Thoracic aorta (tissue), 2 donors: ENCODE results near the gene MID1. TPM values are rescaled to one million over a fixed set of nuclear protein-coding genes. Genes with fewer than 3 reads are reported as not detected.
A peak's percentile ranks its signal among the peaks of the same experiment; 100 is the strongest.

Experiments
- ATAC-seq: fragments of 150-250 bp; one replicate; pipeline ENCODE4 v1.8.0; 2017; ENCODE audit warnings: low read depth; ENCODE audit not compliant: insufficient number of reproducible peaks, low FRiP score
- DNase-seq: peaks from one replicate; pipeline ENCODE4 v3.0.0-alpha.2; 2020; ENCODE audit warnings: low spot score
- H3K27ac ChIP-seq, 2 donors: fragments of 200-600 bp; sonication (generic); 1 replicate in 1 of 2; 2 replicates in 1 of 2; pipeline ENCODE4 v1.5.1; 2016; ENCODE audit warnings: mild to moderate bottlenecking in 2 of 2, moderate library complexity in 2 of 2
- H3K27me3 ChIP-seq: fragments of 200-600 bp; sonication (generic); replicated peaks from 2 replicates; pipeline ENCODE4 v1.6.0; 2016; ENCODE audit warnings: mild to moderate bottlenecking; ENCODE audit not compliant: insufficient read depth
- H3K36me3 ChIP-seq: fragments of 200-600 bp; sonication (generic); one replicate; pipeline ENCODE4 v1.5.1; 2016
- H3K4me1 ChIP-seq, 2 donors: fragments of 200-600 bp; sonication (generic); 1 replicate in 1 of 2; 2 replicates in 1 of 2; pipeline versions ENCODE4 v1.5.1 to v1.6.0; 2016; ENCODE audit warnings: low read depth in 2 of 2, mild to moderate bottlenecking in 1 of 2; ENCODE audit not compliant: control insufficient read depth in 1 of 2
- H3K4me3 ChIP-seq: fragments of 200-600 bp; sonication (generic); 2 replicates; pipeline ENCODE4 v1.5.1; 2016; ENCODE audit warnings: mild to moderate bottlenecking
- H3K9me3 ChIP-seq: fragments of 200-600 bp; sonication (generic); 2 replicates; pipeline ENCODE4 v1.5.1; 2016
- total RNA-seq, 2 donors: library from RNA; depleted of rRNA; stranded (reverse); fragments of >200 nt; gene quantifications; one replicate each; pipeline versions ENCODE4 v1.1.0 to v1.2.3, GENCODE V29; 2016
- TF ChIP-seq, protein P1 (sequence below): fragments of 200-600 bp; sonication (generic); IDR thresholded peaks from one replicate; pipeline ENCODE4 v1.5.1; 2019; ENCODE audit warnings: antibody characterized with exemption

The MID1 gene
- total RNA-seq, 2 donors from 2014 or later = 37.0 to 37.7 TPM

DNA sequence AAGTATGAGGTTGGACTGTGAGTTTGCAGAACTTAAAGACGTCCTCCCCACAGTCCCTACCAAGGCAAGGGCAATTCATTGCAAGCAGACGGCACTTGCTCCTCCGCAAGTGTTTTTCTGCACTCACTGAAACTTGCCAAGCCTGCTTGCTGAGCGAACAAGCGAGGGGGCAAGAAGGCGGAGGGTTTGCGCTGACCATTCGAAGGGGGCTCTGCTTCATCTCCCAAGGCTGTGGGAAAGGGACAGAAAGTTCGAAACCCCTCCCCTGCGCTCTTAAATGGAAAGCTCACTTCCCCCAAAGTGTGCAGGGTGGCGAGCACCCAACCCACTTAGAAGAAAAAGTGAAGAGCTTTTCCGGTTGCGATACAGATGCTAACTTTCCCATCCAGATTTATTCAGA, 1.4 kb downstream of the MID1 start:
- Histone ChIP-seq H3K27ac (peak overlapping the region in 1 of 2 donors; percentile 66), H3K9me3 (no peaks in the 10 kb centered on the region), H3K4me3 (peak overlapping the region; percentile 73), H3K27me3 (no peaks in the 10 kb centered on the region), H3K4me1 (peaks cover 0 to 29% of the 10 kb centered on the region in 2 donors), H3K36me3 (no peaks in the 10 kb centered on the region)
- TF ChIP-seq, protein P1, sequence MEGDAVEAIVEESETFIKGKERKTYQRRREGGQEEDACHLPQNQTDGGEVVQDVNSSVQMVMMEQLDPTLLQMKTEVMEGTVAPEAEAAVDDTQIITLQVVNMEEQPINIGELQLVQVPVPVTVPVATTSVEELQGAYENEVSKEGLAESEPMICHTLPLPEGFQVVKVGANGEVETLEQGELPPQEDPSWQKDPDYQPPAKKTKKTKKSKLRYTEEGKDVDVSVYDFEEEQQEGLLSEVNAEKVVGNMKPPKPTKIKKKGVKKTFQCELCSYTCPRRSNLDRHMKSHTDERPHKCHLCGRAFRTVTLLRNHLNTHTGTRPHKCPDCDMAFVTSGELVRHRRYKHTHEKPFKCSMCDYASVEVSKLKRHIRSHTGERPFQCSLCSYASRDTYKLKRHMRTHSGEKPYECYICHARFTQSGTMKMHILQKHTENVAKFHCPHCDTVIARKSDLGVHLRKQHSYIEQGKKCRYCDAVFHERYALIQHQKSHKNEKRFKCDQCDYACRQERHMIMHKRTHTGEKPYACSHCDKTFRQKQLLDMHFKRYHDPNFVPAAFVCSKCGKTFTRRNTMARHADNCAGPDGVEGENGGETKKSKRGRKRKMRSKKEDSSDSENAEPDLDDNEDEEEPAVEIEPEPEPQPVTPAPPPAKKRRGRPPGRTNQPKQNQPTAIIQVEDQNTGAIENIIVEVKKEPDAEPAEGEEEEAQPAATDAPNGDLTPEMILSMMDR = no peak
- ATAC-seq (no peak), DNase-seq (no peak)

DNA sequence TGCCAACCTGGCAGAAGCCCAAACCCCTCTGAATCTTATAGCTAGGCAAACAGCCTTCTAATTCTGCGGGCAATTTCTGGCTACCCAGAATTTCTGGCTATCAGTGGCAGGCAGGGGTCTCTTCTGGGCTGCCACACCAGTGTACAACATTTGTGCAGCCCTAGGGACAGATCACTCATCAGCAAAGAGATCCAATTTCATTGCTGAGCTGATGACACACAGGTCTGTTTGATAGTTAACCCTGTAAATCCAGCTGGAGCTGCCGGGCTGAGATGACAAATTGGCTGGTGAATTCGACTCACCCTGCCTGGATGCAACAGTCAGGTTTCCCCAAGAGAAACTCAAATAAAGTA, 2.4 kb downstream of the MID1 start:
- Histone ChIP-seq H3K27ac (no peak overlapping the region), H3K9me3 (no peaks in the 10 kb centered on the region), H3K4me1 (peaks cover 0 to 29% of the 10 kb centered on the region in 2 donors), H3K4me3 (peak overlapping the region; percentile 73), H3K27me3 (no peaks in the 10 kb centered on the region), H3K36me3 (no peaks in the 10 kb centered on the region)
- TF ChIP-seq, protein P1 = no peak
- DNase-seq (no peak), ATAC-seq (no peak)

DNA sequence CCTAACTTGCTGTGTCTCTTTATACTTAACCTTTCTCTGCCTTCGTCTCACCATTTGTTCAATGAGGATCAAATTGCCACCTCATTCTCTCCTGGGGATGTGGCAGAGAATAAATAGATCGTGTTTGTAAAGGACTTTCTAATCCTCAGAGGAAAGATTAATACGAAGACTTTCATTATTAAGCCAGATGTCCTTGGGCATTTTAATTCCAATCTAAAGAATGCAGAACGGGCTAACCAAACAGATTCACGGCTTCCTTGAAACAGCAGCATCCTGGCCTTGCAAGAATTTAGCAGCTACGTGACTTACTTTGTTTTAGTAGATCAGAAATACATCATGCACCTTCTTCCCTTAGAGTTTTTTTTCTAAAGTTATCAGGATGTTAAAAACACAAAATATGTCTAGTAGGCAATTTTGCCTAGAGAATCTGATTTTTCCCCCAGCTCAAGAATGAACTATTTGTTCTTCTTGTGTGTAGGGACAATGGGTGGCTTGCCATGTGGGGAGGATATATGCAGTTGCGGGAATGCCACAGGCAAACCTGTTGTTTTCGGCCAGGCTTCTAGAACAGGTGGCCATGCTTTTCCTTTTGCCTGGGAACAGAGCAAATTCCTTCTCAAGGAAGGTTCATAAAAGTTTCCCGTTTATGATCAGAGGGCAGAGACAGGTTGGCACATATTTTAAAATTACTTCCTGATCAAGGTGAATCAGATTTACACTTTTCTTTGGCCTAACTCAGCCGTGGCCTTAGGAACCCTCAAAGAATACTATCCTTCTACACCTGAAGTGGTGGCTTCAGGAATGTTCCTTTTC, 3.0 kb downstream of the MID1 start:
- peaks cover 0 to 29% of the 10 kb centered on the region in 2 donors for H3K4me1 ChIP-seq
- no peak for DNase-seq
- no peak for ATAC-seq
- TF ChIP-seq, protein P1 = no peak
- H3K4me3 ChIP-seq = no peak overlapping the region
- no peaks in the 10 kb centered on the region for H3K36me3 ChIP-seq
- no peak overlapping the region for H3K27ac ChIP-seq
- no peaks in the 10 kb centered on the region for H3K27me3 ChIP-seq
- H3K9me3 ChIP-seq = no peaks in the 10 kb centered on the region

DNA sequence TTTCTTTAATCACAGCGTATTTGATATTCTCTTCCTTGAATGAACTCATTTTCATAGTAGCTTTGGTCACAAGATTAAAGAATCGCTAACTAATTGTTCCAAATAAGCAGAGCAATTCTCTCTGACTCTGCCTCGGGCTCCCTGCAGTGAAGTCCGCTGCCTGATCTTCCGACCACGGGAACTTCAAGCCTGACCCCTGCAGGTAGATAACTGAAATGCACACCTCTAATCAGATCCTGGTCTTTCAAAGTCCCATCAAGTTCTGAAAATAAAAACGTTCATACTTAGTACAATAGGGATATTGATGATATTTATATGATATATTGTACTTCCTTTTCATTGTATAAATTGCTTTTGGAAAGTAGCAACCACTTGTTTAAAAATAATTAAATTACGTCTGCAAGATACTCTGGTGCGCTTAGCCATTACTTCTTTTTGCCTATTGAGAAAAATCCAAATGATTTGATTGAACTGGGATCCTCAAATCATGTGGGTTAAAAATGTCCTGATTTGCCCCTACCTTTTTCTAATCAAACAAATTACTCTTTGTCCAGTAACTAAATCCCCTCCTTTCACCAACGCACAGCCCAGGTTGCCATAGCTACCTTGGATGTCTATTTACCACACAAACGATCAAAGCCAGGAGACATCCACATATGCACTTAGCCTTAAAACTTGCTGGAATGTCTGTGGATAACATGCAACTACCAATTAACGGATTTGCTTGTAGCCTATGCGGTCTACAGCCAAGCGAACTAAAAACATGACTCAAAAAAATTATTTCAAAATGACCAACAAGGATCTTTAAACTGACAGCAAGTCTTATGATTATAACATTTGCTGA, 4.2 kb downstream of the MID1 start:
- no peak for DNase-seq
- no peaks in the 10 kb centered on the region for H3K9me3 ChIP-seq
- no peaks in the 10 kb centered on the region for H3K27me3 ChIP-seq
- ATAC-seq = no peak
- peak overlapping the region; percentile 46 for H3K4me3 ChIP-seq
- H3K4me1 ChIP-seq = peaks cover 0 to 29% of the 10 kb centered on the region in 2 donors
- TF ChIP-seq, protein P1 = peak; percentile 67
- H3K27ac ChIP-seq = no peak overlapping the region
- no peaks in the 10 kb centered on the region for H3K36me3 ChIP-seq

DNA sequence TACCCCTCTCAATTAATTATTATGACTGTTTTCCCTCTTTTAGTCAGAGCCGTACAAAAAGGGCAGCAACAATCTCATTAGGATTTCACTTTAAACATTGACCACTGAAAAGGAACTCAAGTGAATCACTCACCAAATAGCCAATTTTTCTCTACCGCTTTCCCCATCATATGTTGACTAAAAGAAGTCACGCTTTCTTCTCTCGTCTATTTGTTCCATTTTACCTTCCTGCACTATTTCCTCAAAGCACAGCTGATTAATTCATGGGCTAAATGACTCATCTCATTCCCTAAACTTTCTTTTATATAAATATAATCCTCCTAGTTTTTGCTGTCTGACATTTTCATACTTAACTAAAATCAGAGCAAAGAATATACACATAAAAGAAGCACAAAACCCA, 8.2 kb downstream of the MID1 start:
- Histone ChIP-seq H3K4me1 (peaks cover 0 to 16% of the 10 kb centered on the region in 2 donors), H3K27ac (no peak overlapping the region), H3K9me3 (no peaks in the 10 kb centered on the region), H3K36me3 (no peaks in the 10 kb centered on the region), H3K4me3 (no peak overlapping the region), H3K27me3 (no peaks in the 10 kb centered on the region)
- TF ChIP-seq, protein P1 = no peak
- ATAC-seq = no peak
- DNase-seq = no peak
